HG02938 (cell line): ENCODE data around the gene ATP6V0D1.

Experiments
- ATAC-seq: cut with Tn5 transposase; IDR thresholded peaks from one replicate; pipeline ENCODE4 v1.9.1; 2021; ENCODE audit warnings: mild to moderate bottlenecking, moderate library complexity; ENCODE audit not compliant: unreplicated experiment

The ATP6V0D1 gene

GRCh38 chr16:67409631-67410030 lies 71.3 kb downstream of the ATP6V0D1 start:
- ATAC-seq = no peak

- ATAC-seq = no peak
These were observed 73.0 kb downstream of the ATP6V0D1 start for GRCh38 chr16:67407788-67408452.

- ATAC-seq = no peak
These were observed 73.7 kb downstream of the ATP6V0D1 start for GRCh38 chr16:67407176-67407787.

- ATAC-seq = no peak
These were observed 74.6 kb downstream of the ATP6V0D1 start for GRCh38 chr16:67406111-67406971.

- ATAC-seq = no peak
These were observed 75.6 kb downstream of the ATP6V0D1 start for GRCh38 chr16:67405336-67405735.

- no peak for ATAC-seq
These were observed 76.2 kb downstream of the ATP6V0D1 start for GRCh38 chr16:67404740-67405226.

GRCh38 chr16:67403976-67404555 lies 76.9 kb downstream of the ATP6V0D1 start:
- ATAC-seq = no peak

- ATAC-seq = no peak
These were observed 80.1 kb downstream of the ATP6V0D1 start for GRCh38 chr16:67400901-67401300.

- no peak for ATAC-seq
These were observed 80.9 kb downstream of the ATP6V0D1 start for GRCh38 chr16:67399749-67400704.

- no peak for ATAC-seq
These were observed 81.7 kb downstream of the ATP6V0D1 start for GRCh38 chr16:67399218-67399733.

GRCh38 chr16:67398546-67399217 lies 82.3 kb downstream of the ATP6V0D1 start:
- no peak for ATAC-seq

GRCh38 chr16:67397812-67398545 lies 83.0 kb downstream of the ATP6V0D1 start:
- no peak for ATAC-seq

GRCh38 chr16:67397036-67397801 lies 83.7 kb downstream of the ATP6V0D1 start:
- no peak for ATAC-seq

- ATAC-seq = no peak
These were observed 84.6 kb downstream of the ATP6V0D1 start for GRCh38 chr16:67396159-67397035.

GRCh38 chr16:67395458-67396158 lies 85.3 kb downstream of the ATP6V0D1 start:
- ATAC-seq = no peak

- ATAC-seq = no peak
These were observed 85.9 kb downstream of the ATP6V0D1 start for GRCh38 chr16:67395105-67395457.
